Measurements from ENCODE around the gene DDX42.

Gene DDX42

DNA sequence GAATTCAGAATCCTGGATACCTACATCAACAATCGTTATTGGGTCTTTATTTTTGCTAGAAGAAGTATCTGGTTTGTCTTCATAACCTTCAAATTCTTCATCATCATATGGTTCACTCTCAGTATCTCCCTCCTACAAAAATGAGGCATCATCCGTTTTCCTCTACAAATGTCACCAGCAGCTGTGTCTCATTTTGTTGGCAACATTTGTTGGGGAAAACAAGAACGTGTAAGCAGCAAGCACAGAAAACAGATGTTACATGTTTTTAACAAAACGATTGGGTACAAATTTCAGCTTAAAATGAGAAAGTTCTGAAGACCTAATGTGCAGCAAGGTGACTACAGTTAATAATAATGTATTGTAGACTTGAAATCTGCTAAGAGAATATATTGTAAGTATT lies 9.3 kb upstream of the DDX42 start:
- no peak overlapping the region for H3K4me3 ChIP-seq (ENCODE audit: low read length)
- DNase-seq (ENCODE audit: low read depth), result no peak
- TF ChIP-seq, protein P1, sequence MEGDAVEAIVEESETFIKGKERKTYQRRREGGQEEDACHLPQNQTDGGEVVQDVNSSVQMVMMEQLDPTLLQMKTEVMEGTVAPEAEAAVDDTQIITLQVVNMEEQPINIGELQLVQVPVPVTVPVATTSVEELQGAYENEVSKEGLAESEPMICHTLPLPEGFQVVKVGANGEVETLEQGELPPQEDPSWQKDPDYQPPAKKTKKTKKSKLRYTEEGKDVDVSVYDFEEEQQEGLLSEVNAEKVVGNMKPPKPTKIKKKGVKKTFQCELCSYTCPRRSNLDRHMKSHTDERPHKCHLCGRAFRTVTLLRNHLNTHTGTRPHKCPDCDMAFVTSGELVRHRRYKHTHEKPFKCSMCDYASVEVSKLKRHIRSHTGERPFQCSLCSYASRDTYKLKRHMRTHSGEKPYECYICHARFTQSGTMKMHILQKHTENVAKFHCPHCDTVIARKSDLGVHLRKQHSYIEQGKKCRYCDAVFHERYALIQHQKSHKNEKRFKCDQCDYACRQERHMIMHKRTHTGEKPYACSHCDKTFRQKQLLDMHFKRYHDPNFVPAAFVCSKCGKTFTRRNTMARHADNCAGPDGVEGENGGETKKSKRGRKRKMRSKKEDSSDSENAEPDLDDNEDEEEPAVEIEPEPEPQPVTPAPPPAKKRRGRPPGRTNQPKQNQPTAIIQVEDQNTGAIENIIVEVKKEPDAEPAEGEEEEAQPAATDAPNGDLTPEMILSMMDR (conservative IDR thresholded peaks at IDR 0.05; ENCODE audit: low read length), result no peak

DNA sequence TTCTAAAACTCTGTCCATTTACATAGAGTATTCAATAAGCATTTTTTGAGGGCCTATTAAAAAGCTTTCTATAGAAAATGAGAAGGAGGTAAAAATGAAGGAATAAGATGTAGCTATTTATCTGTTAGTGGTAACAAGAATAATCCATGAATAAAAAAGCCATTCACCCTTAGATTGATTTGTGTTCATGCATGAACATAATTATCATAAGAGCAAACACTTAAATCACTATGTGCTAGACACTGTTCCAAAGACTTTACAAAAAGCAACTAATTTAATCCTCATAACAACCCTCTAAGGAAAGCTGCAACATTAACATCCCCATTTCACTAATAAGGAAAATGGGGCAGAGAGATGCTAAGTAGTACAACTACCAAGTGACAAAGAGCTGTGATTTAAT lies 7.2 kb upstream of the DDX42 start:
- no peak for DNase-seq (ENCODE audit: low read depth)
- no peak overlapping the region for H3K4me3 ChIP-seq (ENCODE audit: low read length)
- TF ChIP-seq, protein P1 (conservative IDR thresholded peaks at IDR 0.05; ENCODE audit: low read length), result no peak

- TF ChIP-seq, protein P1 (conservative IDR thresholded peaks at IDR 0.05; ENCODE audit: low read length), result no peak
- no peak overlapping the region for H3K4me3 ChIP-seq (ENCODE audit: low read length)
- no peak for DNase-seq (ENCODE audit: low read depth)
Observed at GRCh38 chr17:63768433-63768832, 5.5 kb upstream of the DDX42 start.

DNA sequence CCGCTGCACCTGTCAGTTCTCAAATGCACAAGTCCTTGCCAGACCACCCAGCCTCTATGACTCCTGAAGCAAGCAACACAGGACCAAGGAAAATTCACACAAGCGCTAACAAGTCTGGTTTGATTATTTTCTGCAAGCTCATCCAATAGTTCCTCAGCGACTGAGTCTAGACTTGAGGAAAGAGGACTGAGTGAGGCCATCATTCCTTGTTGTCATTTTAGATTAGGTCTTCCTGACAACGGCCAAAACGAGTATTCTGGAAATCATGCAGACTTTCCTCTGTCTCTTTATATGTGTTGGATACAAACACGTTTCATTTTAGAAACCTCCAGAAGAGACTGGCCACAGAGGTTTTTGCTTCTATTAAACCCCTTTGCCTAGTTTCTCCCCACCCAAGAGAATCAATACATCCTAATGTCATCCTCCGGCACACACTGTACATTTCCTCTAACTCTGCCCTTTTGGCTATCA lies 1.1 kb upstream of the DDX42 start:
- TF ChIP-seq, protein P1 (conservative IDR thresholded peaks at IDR 0.05; ENCODE audit: low read length), result no peak
- DNase-seq (ENCODE audit: low read depth), result peak; percentile 25
- H3K4me3 ChIP-seq (ENCODE audit: low read length), result peak overlapping the region; percentile 94

GRCh38 chr17:63773272-63774140 lies 464 bp upstream of the DDX42 start, which contains the start of gene CCDC47:
CCDC47 (minus strand) TSS chr17:63773597; CDS start chr17:63766175, 7,422 bp downstream.
- DNase-seq (ENCODE audit: low read depth), result peak; percentile 99
- peak within 1 kb of the TSS; percentile 94 for H3K4me3 ChIP-seq (ENCODE audit: low read length)
- TF ChIP-seq, protein P1 (conservative IDR thresholded peaks at IDR 0.05; ENCODE audit: low read length), result no peak

DNA sequence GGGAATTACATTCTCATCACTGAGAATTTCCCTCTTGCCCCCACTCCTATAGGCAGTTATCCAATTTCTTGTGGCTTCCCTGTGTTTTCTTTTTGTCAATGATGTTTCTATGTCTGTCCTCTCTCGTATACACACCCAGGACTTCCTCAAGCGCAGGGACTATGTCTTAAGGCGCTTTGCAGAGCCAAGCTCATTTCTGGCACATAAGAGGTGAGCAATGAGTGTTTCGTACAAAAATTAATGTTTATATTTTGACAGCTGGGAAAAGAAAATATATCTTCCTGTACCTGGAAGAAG lies 947 bp downstream of the DDX42 start:
- peak overlapping the region; percentile 74 for H3K4me3 ChIP-seq (ENCODE audit: low read length)
- peak; percentile 17 for DNase-seq (ENCODE audit: low read depth)
- TF ChIP-seq, protein P1 (conservative IDR thresholded peaks at IDR 0.05; ENCODE audit: low read length), result no peak

DNA sequence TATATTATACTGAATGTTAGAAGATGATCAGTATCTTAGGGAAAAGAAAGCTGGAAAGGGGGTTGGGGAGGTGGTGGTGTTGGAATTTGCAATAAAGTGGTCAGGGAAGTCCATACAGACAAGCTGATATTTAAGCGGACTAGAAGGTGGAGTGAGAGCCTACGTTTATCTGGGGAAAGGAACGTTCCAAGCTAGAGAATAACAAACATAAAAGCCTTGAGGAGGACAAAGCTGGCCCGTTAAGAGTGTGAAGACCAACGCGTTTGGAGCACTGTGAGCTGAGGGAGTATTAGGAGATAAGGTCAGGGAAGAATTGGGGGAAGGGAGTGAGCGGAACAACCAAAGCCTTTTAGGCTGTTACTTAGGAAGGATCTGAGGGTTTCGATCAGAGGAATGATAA lies 1.4 kb downstream of the DDX42 start:
- peak overlapping the region; percentile 74 for H3K4me3 ChIP-seq (ENCODE audit: low read length)
- TF ChIP-seq, protein P1 (conservative IDR thresholded peaks at IDR 0.05; ENCODE audit: low read length), result no peak
- no peak for DNase-seq (ENCODE audit: low read depth)

All from AG10803 (cell line).